ENCODE results near the gene TAS2R16.
"Not testable (repeated sequence)": the region's sequence is repeated elsewhere in the genome, so short reads cannot be mapped to it uniquely, and the experiment has no call there.

Gene TAS2R16

GRCh38 chr7:122989577-122989976, 5.9 kb downstream of the TAS2R16 start:
- no peak overlapping the region for H3K4me3 ChIP-seq (ENCODE audit: low read length)

GRCh38 chr7:122989041-122989440, 6.5 kb downstream of the TAS2R16 start:
- no peak for TF ChIP-seq ZNF274 (IDR thresholded peaks at IDR 0.05; ENCODE audit: low read depth, low read length)
- no peak overlapping the region for H3K4me3 ChIP-seq (ENCODE audit: low read length)

More at GRCh38 chr7:122989577-122989976, 5.9 kb downstream of the TAS2R16 start:
- TF ChIP-seq ZNF274 (IDR thresholded peaks at IDR 0.05; ENCODE audit: low read depth, low read length): no peak

- TF ChIP-seq ZNF274 (IDR thresholded peaks at IDR 0.05; ENCODE audit: low read depth, low read length): no peak
Measured at GRCh38 chr7:122988333-122988732, 7.2 kb downstream of the TAS2R16 start.

GRCh38 chr7:122987463-122987862, 8.0 kb downstream of the TAS2R16 start:
- no peak overlapping the region for H3K4me3 ChIP-seq (ENCODE audit: low read length)
- no peak for TF ChIP-seq ZNF274 (IDR thresholded peaks at IDR 0.05; ENCODE audit: low read depth, low read length)

More at GRCh38 chr7:122988333-122988732, 7.2 kb downstream of the TAS2R16 start:
- no peak overlapping the region for H3K4me3 ChIP-seq (ENCODE audit: low read length)

GRCh38 chr7:122984021-122984420, 11.5 kb downstream of the TAS2R16 start:
- no peak for TF ChIP-seq ZNF274 (IDR thresholded peaks at IDR 0.05; ENCODE audit: low read depth, low read length)
- H3K4me3 ChIP-seq (ENCODE audit: low read length): no peak overlapping the region

- TF ChIP-seq ZNF274 (IDR thresholded peaks at IDR 0.05; ENCODE audit: low read depth, low read length): no peak
- no peak overlapping the region for H3K4me3 ChIP-seq (ENCODE audit: low read length)
Measured at GRCh38 chr7:122983261-122983660, 12.2 kb downstream of the TAS2R16 start.

GRCh38 chr7:122975341-122975740, 20.2 kb downstream of the TAS2R16 start:
- H3K4me3 ChIP-seq (ENCODE audit: low read length): no peak overlapping the region
- TF ChIP-seq ZNF274 (IDR thresholded peaks at IDR 0.05; ENCODE audit: low read depth, low read length): no peak

- TF ChIP-seq ZNF274 (IDR thresholded peaks at IDR 0.05; ENCODE audit: low read depth, low read length): no peak
- no peak overlapping the region for H3K4me3 ChIP-seq (ENCODE audit: low read length)
Measured at GRCh38 chr7:122974229-122974628, 21.3 kb downstream of the TAS2R16 start.

- no peak for TF ChIP-seq ZNF274 (IDR thresholded peaks at IDR 0.05; ENCODE audit: low read depth, low read length)
- H3K4me3 ChIP-seq (ENCODE audit: low read length): no peak overlapping the region
Measured at GRCh38 chr7:122972056-122972455, 23.4 kb downstream of the TAS2R16 start.

GRCh38 chr7:122970740-122971725, 24.5 kb downstream of the TAS2R16 start:
- H3K4me3 ChIP-seq (ENCODE audit: low read length): no peak overlapping the region
- TF ChIP-seq ZNF274 (IDR thresholded peaks at IDR 0.05; ENCODE audit: low read depth, low read length): no peak

- H3K4me3 ChIP-seq (ENCODE audit: low read length): no peak overlapping the region
- TF ChIP-seq ZNF274 (IDR thresholded peaks at IDR 0.05; ENCODE audit: low read depth, low read length): no peak
Measured at GRCh38 chr7:122968389-122968788, 27.1 kb downstream of the TAS2R16 start.

- H3K4me3 ChIP-seq (ENCODE audit: low read length): no peak overlapping the region
- TF ChIP-seq ZNF274 (IDR thresholded peaks at IDR 0.05; ENCODE audit: low read depth, low read length): no peak
Measured at GRCh38 chr7:122965306-122965705, 30.2 kb downstream of the TAS2R16 start.

- not testable (repeated sequence) for H3K4me3 ChIP-seq (ENCODE audit: low read length)
Measured at GRCh38 chr7:122953678-122954077, 41.8 kb downstream of the TAS2R16 start.

GRCh38 chr7:122951006-122951405, 44.5 kb downstream of the TAS2R16 start:
- no peak overlapping the region for H3K4me3 ChIP-seq (ENCODE audit: low read length)
- TF ChIP-seq ZNF274 (IDR thresholded peaks at IDR 0.05; ENCODE audit: low read depth, low read length): no peak

- TF ChIP-seq ZNF274 (IDR thresholded peaks at IDR 0.05; ENCODE audit: low read depth, low read length): no peak
- H3K4me3 ChIP-seq (ENCODE audit: low read length): no peak overlapping the region
Measured at GRCh38 chr7:122949186-122949585, 46.3 kb downstream of the TAS2R16 start.

Measured in GM08714 (cell line).